HepG2 (cell line): ENCODE results near the gene TIFAB. TPM values are rescaled to one million over a fixed set of nuclear protein-coding genes. Genes with fewer than 3 reads are reported as not detected.

Experiments used
- ATAC-seq: fragments of 200-7000 bp; cut with Tn5 transposase; 3 replicates; pipeline ENCODE4 v1.9.1; 2020; ENCODE audit warnings: mild to moderate bottlenecking, moderate library complexity
- BruUV-seq: library from RNA; stranded (reverse); fragments of 400-500 nt; replicated peaks from 2 replicates; lab custom pipeline; 2021; lab: Mats Ljungman, UMichigan
- CTCF ChIA-PET: fragments of 300-600 bp; formaldehyde crosslinking; extraction: SDS; loops from one replicate; lab custom pipeline; 2021; ENCODE audit warnings: low total read pairs, inconsistent platforms, low intra/inter-chr PET ratio; lab: Yijun Ruan, JAX
- POLR2A ChIA-PET: fragments of 350-600 bp; sonication (Branson Sonifier 250); formaldehyde crosslinking; loops from one replicate; lab custom pipeline; 2020; ENCODE audit warnings: antibody characterized with exemption, inconsistent platforms; lab: Yijun Ruan, JAX
- DNase-seq: peaks from one replicate; pipeline ENCODE4 v3.0.0-alpha.2; 2015; ENCODE audit warnings: low spot score
- FAIRE-seq: peaks from 3 replicates; lab custom pipeline; 2011; peaks lifted over from hg19 to GRCh38; lab: Jason Lieb, UNC
- H2AFZ ChIP-seq: one replicate; pipeline ENCODE4 v1.6.1; 2011; ENCODE audit warnings: low read length, inconsistent platforms
- H3K27ac ChIP-seq: fragments of 300-600 bp; 3 replicates; pipeline ENCODE4 v1.8.0; 2011; ENCODE audit warnings: mixed run types, mild to moderate bottlenecking, mixed read lengths, low read length, inconsistent platforms; ENCODE audit not compliant: insufficient read depth; ENCODE audit errors: extremely low read length
- H3K27me3 ChIP-seq, 2 experiments: fragments of 200-600 bp in 1 of 2; 2 replicates in 1 of 2; 3 replicates in 1 of 2; pipeline versions ENCODE4 v1.6.0 to v1.8.0; 2011; ENCODE audit warnings: low read length in 2 of 2, mild to moderate bottlenecking in 2 of 2, moderate library complexity in 2 of 2, inconsistent platforms in 1 of 2; ENCODE audit not compliant: insufficient read depth in 2 of 2, control insufficient read depth in 1 of 2
- H3K36me3 ChIP-seq, 2 experiments: fragments of 200-600 bp in 1 of 2; replicated peaks in 1 of 2; 2 replicates in 1 of 2; 3 replicates in 1 of 2; pipeline versions ENCODE4 v1.5.1 to v1.8.0; 2011; ENCODE audit warnings: low read length in 2 of 2, inconsistent platforms in 1 of 2; ENCODE audit not compliant: insufficient read depth in 2 of 2, control insufficient read depth in 1 of 2
- H3K4me1 ChIP-seq: 2 replicates; pipeline ENCODE4 v1.5.1; 2012; ENCODE audit warnings: low read length, inconsistent platforms; ENCODE audit not compliant: insufficient read depth
- H3K4me2 ChIP-seq: 2 replicates; pipeline ENCODE4 v1.6.0; 2011; ENCODE audit warnings: low read depth, low read length, inconsistent platforms
- H3K4me3 ChIP-seq, 3 experiments: fragments of 200-600 bp in 1 of 3; sonication (generic), shearing (Covaris generic) in 1 of 3; replicated peaks in 1 of 3; 2 replicates each; pipeline ENCODE4 v1.5.1; 2011 to 2016; ENCODE audit warnings: low read length in 3 of 3, inconsistent platforms in 2 of 3, low read depth in 2 of 3, mild to moderate bottlenecking in 2 of 3, control low read depth in 1 of 3, mixed read lengths in 1 of 3; ENCODE audit not compliant: insufficient read depth in 1 of 3
- H3K79me2 ChIP-seq: one replicate; pipeline ENCODE4 v1.6.1; 2011; ENCODE audit warnings: low read length, inconsistent platforms; ENCODE audit not compliant: insufficient read depth
- H3K9ac ChIP-seq: 2 replicates; pipeline ENCODE4 v1.6.0; 2011; ENCODE audit warnings: mild to moderate bottlenecking, low read depth, low read length, inconsistent platforms; ENCODE audit not compliant: insufficient read depth
- H3K9me3 ChIP-seq: 2 replicates; pipeline ENCODE4 v1.5.1; 2012; ENCODE audit warnings: mild to moderate bottlenecking, low read length
- H4K20me1 ChIP-seq: 2 replicates; pipeline ENCODE4 v1.6.0; 2011; ENCODE audit warnings: inconsistent platforms, mild to moderate bottlenecking, low read length, moderate library complexity; ENCODE audit not compliant: insufficient read depth
- LCORL ChIP-seq, 2 experiments: fragments of 450-650 bp in 1 of 2; sonication (generic) in 1 of 2; formaldehyde crosslinking in 1 of 2; IDR thresholded peaks; 2 replicates each; pipeline versions ENCODE4 v1.5.0 to v1.6.1; 2017 to 2020; ENCODE audit warnings: antibody characterized with exemption in 1 of 2, missing genetic modification reagents in 1 of 2
- MTF1 ChIP-seq: sonication (generic); formaldehyde crosslinking; IDR thresholded peaks from 2 replicates; pipeline ENCODE4 v1.5.0; 2020; ENCODE audit warnings: missing genetic modification reagents
- PPARG ChIP-seq: conservative IDR thresholded peaks from 2 replicates; pipeline ENCODE4 v1.6.1; 2016; ENCODE audit warnings: missing biosample characterization, missing genetic modification reagents
- STAT5B ChIP-seq: sonication (generic); formaldehyde crosslinking; IDR thresholded peaks from 2 replicates; pipeline ENCODE4 v1.4.0; 2020; ENCODE audit warnings: missing genetic modification reagents
- ZNF3 ChIP-seq: IDR thresholded peaks from 2 replicates; pipeline ENCODE4 v1.7.0; 2017; ENCODE audit warnings: inconsistent platforms
- ZNF891 ChIP-seq: sonication (generic); formaldehyde crosslinking; IDR thresholded peaks from 2 replicates; pipeline ENCODE4 v1.5.0; 2020; ENCODE audit warnings: mild to moderate bottlenecking, missing genetic modification reagents
- WGBS: methylation state at CpG from one replicate; pipeline ENCODE4 v1.1.6; 2017; ENCODE audit warnings: low lambda C conversion rate; 5-methylcytosine and 5-hydroxymethylcytosine counted together
- in situ Hi-C: cut with HindIII; loops from 2 replicates; pipeline ENCODE4 v1.10.0; 2017; ENCODE audit warnings: low pct_unique_long_range_greater_than_20kb; ENCODE audit not compliant: extremely low pct_ligation_motif_present
- intact Hi-C: fragments of 100-400 bp; cut with micrococcal nuclease; formaldehyde crosslinking; loops from one replicate; pipeline ENCODE4 v1.10.0; 2022; ENCODE audit not compliant: unreplicated experiment
- polyA plus RNA-seq, 8 experiments: library from polyadenylated mRNA; depleted of rRNA in 3 of 8; stranded (reverse) in 7 of 8; unstranded in 1 of 8; fragments of >200 nt; fragmentation: Illumina TruSeq in 4 of 8; extraction: Trizol in 4 of 8; gene quantifications; 2 replicates each; pipeline versions ENCODE4 v1.2.1 to v1.2.3, GENCODE V29; 2011 to 2016; ENCODE audit warnings: low read depth in 4 of 8, missing spikeins in 1 of 8, mixed read lengths in 1 of 8; ENCODE audit not compliant: insufficient read depth in 1 of 8
- total RNA-seq, 5 experiments: library from RNA; depleted of rRNA; stranded (reverse); fragments of >200 nt; fragmentation: Illumina TruSeq; extraction: Trizol; gene quantifications; 2 replicates each; pipeline ENCODE4 v1.2.3, GENCODE V29; 2016; ENCODE audit warnings: low read depth in 1 of 5
- TF ChIP-seq, protein P1 (sequence below): sonication (generic); formaldehyde crosslinking; IDR thresholded peaks from 2 replicates; pipeline ENCODE4 v1.4.0; 2020; ENCODE audit warnings: missing genetic modification reagents
- TF ChIP-seq, protein P2 (sequence below): sonication (generic); formaldehyde crosslinking; IDR thresholded peaks from 2 replicates; pipeline ENCODE4 v1.8.1; 2023; ENCODE audit warnings: mild to moderate bottlenecking, inconsistent platforms, moderate library complexity, missing genetic modification reagents, borderline replicate concordance

Gene TIFAB
- total and polyA plus RNA-seq, 2 of the 13 experiments (the other 11 are each of a cell fraction or from before 2014, with no cell fraction given): not detected

DNA sequence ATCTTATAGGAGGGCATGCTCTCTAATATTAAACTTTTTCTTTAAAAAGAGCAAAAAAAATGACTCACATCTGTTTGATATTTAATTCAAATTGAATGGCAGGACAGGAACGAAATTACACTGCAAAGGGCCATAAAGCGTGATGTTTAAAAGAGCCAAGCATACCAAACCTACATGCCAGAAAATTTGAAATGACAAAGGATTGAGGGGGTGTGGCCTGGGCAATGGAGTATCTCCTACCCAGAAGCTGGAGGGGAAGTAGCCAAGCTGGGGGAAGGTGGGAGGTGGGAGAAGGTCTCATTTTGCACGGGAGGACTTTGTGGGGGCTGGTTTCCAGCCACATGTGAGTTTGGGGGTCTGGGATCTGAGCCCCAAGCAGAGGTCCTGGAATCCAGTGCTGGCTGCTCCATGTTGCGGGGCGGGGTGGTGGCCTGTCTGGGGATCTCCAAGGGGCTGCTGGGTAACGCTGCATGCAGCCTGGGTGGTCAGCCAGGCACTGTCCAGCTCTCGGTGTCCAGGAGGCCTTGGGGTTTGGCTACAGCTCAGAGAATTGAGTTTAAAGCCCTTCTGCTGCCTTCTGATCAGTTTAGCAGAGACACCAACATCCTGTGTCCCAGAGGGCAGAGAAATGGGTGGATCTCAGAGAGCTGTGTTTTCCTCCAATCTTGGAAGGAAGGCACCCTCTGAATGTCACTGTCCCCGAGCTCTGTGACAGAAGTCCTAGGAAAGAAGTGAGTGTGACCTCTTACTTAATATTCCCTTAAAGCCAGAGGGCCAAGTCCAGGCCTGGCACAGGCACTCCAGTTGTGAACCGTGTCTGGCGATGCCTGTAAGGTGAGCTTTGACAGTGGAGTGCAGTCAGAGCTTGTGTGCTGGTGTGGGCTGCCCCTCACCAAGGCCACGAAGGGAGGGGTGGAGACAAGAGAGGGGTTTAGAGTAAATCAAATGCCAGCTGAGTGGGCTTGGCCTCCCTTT lies 12.6 kb downstream of the TIFAB start:
- POLR2A ChIA-PET: no interaction called here

More for the DNA sequence above, 12.6 kb downstream of the TIFAB start:
- Histone ChIP-seq H3K27ac (no peak overlapping the region), H3K9me3 (no peaks in the 10 kb centered on the region), H3K27me3 (peaks cover 3 to 47% of the 10 kb centered on the region in 2 experiments; a peak in 4 of 5 replicates), H2AFZ (no peak overlapping the region)
- no peak for TF ChIP-seq PPARG (CRISPR knock-in tag)
- no peak for TF ChIP-seq ZNF3 (CRISPR knock-in tag)
- no peak for TF ChIP-seq ZNF891 (CRISPR knock-in tag)
- TF ChIP-seq, protein P1, sequence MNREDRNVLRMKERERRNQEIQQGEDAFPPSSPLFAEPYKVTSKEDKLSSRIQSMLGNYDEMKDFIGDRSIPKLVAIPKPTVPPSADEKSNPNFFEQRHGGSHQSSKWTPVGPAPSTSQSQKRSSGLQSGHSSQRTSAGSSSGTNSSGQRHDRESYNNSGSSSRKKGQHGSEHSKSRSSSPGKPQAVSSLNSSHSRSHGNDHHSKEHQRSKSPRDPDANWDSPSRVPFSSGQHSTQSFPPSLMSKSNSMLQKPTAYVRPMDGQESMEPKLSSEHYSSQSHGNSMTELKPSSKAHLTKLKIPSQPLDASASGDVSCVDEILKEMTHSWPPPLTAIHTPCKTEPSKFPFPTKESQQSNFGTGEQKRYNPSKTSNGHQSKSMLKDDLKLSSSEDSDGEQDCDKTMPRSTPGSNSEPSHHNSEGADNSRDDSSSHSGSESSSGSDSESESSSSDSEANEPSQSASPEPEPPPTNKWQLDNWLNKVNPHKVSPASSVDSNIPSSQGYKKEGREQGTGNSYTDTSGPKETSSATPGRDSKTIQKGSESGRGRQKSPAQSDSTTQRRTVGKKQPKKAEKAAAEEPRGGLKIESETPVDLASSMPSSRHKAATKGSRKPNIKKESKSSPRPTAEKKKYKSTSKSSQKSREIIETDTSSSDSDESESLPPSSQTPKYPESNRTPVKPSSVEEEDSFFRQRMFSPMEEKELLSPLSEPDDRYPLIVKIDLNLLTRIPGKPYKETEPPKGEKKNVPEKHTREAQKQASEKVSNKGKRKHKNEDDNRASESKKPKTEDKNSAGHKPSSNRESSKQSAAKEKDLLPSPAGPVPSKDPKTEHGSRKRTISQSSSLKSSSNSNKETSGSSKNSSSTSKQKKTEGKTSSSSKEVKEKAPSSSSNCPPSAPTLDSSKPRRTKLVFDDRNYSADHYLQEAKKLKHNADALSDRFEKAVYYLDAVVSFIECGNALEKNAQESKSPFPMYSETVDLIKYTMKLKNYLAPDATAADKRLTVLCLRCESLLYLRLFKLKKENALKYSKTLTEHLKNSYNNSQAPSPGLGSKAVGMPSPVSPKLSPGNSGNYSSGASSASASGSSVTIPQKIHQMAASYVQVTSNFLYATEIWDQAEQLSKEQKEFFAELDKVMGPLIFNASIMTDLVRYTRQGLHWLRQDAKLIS: no peak
- TF ChIP-seq MTF1 (CRISPR knock-in tag): no peak
- no peak for TF ChIP-seq STAT5B (CRISPR knock-in tag)
- no peak for TF ChIP-seq LCORL (IDR thresholded peaks at IDR 0.05)
- TF ChIP-seq LCORL (CRISPR knock-in tag; IDR thresholded peaks at IDR 0.05): no peak
- TF ChIP-seq, protein P2, sequence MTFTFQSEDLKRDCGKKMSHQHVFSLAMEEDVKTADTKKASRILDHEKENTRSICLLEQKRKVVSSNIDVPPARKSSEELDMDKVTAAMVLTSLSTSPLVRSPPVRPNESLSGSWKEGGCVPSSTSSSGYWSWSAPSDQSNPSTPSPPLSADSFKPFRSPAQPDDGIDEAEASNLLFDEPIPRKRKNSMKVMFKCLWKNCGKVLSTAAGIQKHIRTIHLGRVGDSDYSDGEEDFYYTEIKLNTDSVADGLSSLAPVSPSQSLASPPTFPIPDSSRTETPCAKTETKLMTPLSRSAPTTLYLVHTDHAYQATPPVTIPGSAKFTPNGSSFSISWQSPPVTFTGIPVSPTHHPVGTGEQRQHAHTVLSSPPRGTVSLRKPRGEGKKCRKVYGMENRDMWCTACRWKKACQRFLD (CRISPR knock-in tag): no peak
- TF ChIP-seq, all 625 proteins: peak for 0
- no peak overlapping the region for H3K4me2 ChIP-seq
- no peak for DNase-seq
- CTCF ChIA-PET: no interaction called here
- no TSS peak for BruUV-seq
- H3K4me3 ChIP-seq: no peak overlapping the region
- no peaks in the 10 kb centered on the region for H3K36me3 ChIP-seq
- 30% methylated on average over 7 of the region's 11 CpGs for WGBS
- in situ Hi-C loops: no loop called here
- ATAC-seq: no peak
- intact Hi-C loops: loop anchor here (10.0 kb wide), 1 partner anchor 115 kb away; no protein-coding TSS in a partner anchor
- no peaks in the 10 kb centered on the region for H4K20me1 ChIP-seq
- FAIRE-seq: no peak
- H3K4me1 ChIP-seq: peaks cover 38% of the 10 kb centered on the region
- H3K9ac ChIP-seq: no peak overlapping the region
- no peaks in the 10 kb centered on the region for H3K79me2 ChIP-seq
